ENCODE results near the gene POLK. TPM values are rescaled to one million over a fixed set of nuclear protein-coding genes. Genes with fewer than 3 reads are reported as not detected.

The POLK gene
- total and polyA plus RNA-seq, 2 of the 8 experiments (the other 6 are each of a cell fraction or from before 2014, with no cell fraction given): 2.0 to 9.0 TPM

DNA sequence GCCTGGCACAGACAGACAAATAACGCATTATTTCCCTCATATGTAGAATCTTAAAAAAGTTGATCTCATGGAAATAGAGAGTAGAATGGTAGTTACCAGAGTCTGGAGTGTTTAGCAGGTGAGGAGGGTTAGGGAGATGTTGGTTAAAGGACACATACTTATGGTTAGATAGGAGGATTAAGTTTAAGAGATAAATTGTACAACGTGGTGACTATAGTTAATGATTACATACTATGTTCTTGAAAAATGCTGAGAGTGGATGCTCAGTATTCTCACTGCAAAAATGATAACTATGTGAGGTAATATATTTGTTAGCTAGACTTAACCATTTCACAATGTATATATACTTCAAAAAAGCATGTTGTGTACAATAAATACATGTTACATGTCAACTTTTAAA is 38.2 kb upstream of the POLK start:
- H3K14ac ChIP-seq (ENCODE audit: insufficient read length): no peak overlapping the region
- H2BK12ac ChIP-seq (ENCODE audit: low read depth, low read length): no peak overlapping the region
- peaks cover 1 to 63% of the 10 kb centered on the region in 2 experiments for H3K79me2 ChIP-seq (ENCODE audit: control insufficient read depth in 1 of 2, insufficient read depth in 2 of 2, low read length in 2 of 2)
- H2BK5ac ChIP-seq (ENCODE audit: low read depth, low read length): no peak overlapping the region
- POLR2A ChIA-PET (ENCODE audit: partially characterized antibody): no interaction called here
- no peak for FAIRE-seq
- H4K20me1 ChIP-seq (replicated peaks in 1 of 2; ENCODE audit: control insufficient read depth in 1 of 2, insufficient read depth in 2 of 2, low read length in 2 of 2): no peaks in the 10 kb centered on the region
- no peak overlapping the region for H3K4me3 ChIP-seq (ENCODE audit: extremely low read depth in 1 of 4, insufficient read depth in 2 of 4, low read depth in 3 of 4, low read length in 4 of 4)
- CTCF ChIA-PET (ENCODE audit: partially characterized antibody): no interaction called here
- no peak overlapping the region for H3K18ac ChIP-seq (ENCODE audit: extremely low read depth, low read length)
- no peaks in the 10 kb centered on the region for H3K27me3 ChIP-seq (replicated peaks in 1 of 4; ENCODE audit: control insufficient read depth in 3 of 4, extremely low read depth in 1 of 4, insufficient read depth in 3 of 4, low read length in 3 of 4)
- no peak overlapping the region for H3K9ac ChIP-seq (replicated peaks in 1 of 4; ENCODE audit: extremely low read depth in 1 of 4, low read depth in 3 of 4, low read length in 3 of 4)
- no peaks in the 10 kb centered on the region for H3K9me3 ChIP-seq (ENCODE audit: insufficient read depth in 2 of 2, low read depth in 1 of 2, low read length in 1 of 2)
- no peak overlapping the region for H3K56ac ChIP-seq (replicated peaks; ENCODE audit: insufficient read length, low read depth, low read length)
- no peak overlapping the region for H4K91ac ChIP-seq (replicated peaks; ENCODE audit: insufficient read length, low read length)
- no peaks in the 10 kb centered on the region; the same call in 1 of the 2 replicates for H3K23me2 ChIP-seq (ENCODE audit: low read depth, low read length)
- H3K27ac ChIP-seq (ENCODE audit: low read depth, low read length): no peak overlapping the region
- H2BK15ac ChIP-seq (ENCODE audit: low read length): no peak overlapping the region
- H2BK20ac ChIP-seq (ENCODE audit: low read length): no peak overlapping the region
- no peak for DNase-seq (ENCODE audit: low read depth in 1 of 2, low spot score in 2 of 2)
- peaks cover 2% of the 10 kb centered on the region; the same call in 1 of the 2 replicates for H3K79me1 ChIP-seq (ENCODE audit: low read depth, low read length)
- H4K8ac ChIP-seq (ENCODE audit: extremely low read depth, insufficient read depth, low read length): no peak overlapping the region
- no peak overlapping the region for H2AK5ac ChIP-seq (ENCODE audit: low read depth, low read length)
- WGBS, 2 experiments (ENCODE audit: extremely low coverage in 1 of 2, insufficient coverage in 1 of 2, insufficient read length in 1 of 2, insufficient replicate concordance in 2 of 2, low coverage in 1 of 2, low lambda C conversion rate in 2 of 2, missing lambda C conversion rate in 1 of 2): 91% methylated on average over 2 of the region's 2 CpGs; no CpG with 5 or more reads in 1 of the 2 experiments
- no peak overlapping the region for H3K4ac ChIP-seq (replicated peaks; ENCODE audit: insufficient read length, low read depth, low read length)
- H2BK120ac ChIP-seq (replicated peaks; ENCODE audit: low read depth, low read length): no peak overlapping the region
- TF ChIP-seq GABPA (IDR thresholded peaks at IDR 0.05; ENCODE audit: borderline replicate concordance, insufficient read depth, low read length) (no peak), BCL11A (IDR thresholded peaks at IDR 0.05; ENCODE audit: low read depth in 2 of 2, low read length in 2 of 2) (no peak)
- TF ChIP-seq, protein P1, sequence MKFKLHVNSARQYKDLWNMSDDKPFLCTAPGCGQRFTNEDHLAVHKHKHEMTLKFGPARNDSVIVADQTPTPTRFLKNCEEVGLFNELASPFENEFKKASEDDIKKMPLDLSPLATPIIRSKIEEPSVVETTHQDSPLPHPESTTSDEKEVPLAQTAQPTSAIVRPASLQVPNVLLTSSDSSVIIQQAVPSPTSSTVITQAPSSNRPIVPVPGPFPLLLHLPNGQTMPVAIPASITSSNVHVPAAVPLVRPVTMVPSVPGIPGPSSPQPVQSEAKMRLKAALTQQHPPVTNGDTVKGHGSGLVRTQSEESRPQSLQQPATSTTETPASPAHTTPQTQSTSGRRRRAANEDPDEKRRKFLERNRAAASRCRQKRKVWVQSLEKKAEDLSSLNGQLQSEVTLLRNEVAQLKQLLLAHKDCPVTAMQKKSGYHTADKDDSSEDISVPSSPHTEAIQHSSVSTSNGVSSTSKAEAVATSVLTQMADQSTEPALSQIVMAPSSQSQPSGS (IDR thresholded peaks at IDR 0.05; ENCODE audit: low read length): no peak
- peaks cover 1 to 24% (median 3%) of the 10 kb centered on the region in 4 experiments; a peak in 5 of 7 replicates for H3K4me1 ChIP-seq (replicated peaks in 1 of 4; ENCODE audit: control insufficient read depth in 3 of 4, insufficient read depth in 4 of 4, low read length in 3 of 4)
- H3K4me2 ChIP-seq (ENCODE audit: insufficient read depth in 1 of 2, low read depth in 2 of 2, low read length in 2 of 2): no peak overlapping the region
- no peak overlapping the region for H2AFZ ChIP-seq (ENCODE audit: low read length)
- H4K5ac ChIP-seq (ENCODE audit: insufficient read length, low read depth, low read length): no peak overlapping the region
- H3K23ac ChIP-seq (ENCODE audit: insufficient read length): no peak overlapping the region
- no peaks in the 10 kb centered on the region for H3K36me3 ChIP-seq (ENCODE audit: control insufficient read depth in 2 of 4, insufficient read depth in 4 of 4, low read length in 3 of 4)
